ENCODE measurements around the gene PDZRN3.

DNA sequence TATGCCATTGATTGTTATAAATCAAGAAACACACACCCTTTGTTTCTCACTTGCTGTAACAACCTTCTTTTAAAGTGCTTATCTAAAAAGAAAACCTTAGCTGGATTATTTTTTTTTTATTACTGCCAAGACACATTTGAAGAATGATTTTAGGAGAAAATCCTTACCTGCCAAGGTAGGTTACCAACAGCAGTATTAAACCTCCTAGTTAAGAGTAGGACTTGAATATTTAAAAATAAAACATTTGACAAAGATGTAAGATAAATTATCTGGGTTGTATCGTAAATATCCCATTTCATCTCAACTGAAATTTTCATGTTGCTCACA lies 192.1 kb downstream of the PDZRN3 start:
- TF ChIP-seq, protein P1, sequence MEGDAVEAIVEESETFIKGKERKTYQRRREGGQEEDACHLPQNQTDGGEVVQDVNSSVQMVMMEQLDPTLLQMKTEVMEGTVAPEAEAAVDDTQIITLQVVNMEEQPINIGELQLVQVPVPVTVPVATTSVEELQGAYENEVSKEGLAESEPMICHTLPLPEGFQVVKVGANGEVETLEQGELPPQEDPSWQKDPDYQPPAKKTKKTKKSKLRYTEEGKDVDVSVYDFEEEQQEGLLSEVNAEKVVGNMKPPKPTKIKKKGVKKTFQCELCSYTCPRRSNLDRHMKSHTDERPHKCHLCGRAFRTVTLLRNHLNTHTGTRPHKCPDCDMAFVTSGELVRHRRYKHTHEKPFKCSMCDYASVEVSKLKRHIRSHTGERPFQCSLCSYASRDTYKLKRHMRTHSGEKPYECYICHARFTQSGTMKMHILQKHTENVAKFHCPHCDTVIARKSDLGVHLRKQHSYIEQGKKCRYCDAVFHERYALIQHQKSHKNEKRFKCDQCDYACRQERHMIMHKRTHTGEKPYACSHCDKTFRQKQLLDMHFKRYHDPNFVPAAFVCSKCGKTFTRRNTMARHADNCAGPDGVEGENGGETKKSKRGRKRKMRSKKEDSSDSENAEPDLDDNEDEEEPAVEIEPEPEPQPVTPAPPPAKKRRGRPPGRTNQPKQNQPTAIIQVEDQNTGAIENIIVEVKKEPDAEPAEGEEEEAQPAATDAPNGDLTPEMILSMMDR (IDR thresholded peaks at IDR 0.05) = peak; percentile 2
- TF ChIP-seq EZH2phosphoT487 (IDR thresholded peaks at IDR 0.05) = no peak
